GM18520 (cell line): ENCODE measurements around the gene RTL10.
"Not testable (repeated sequence)": the region's sequence is repeated elsewhere in the genome, so short reads cannot be mapped to it uniquely, and the experiment has no call there.

Experiments used
- ATAC-seq: cut with Tn5 transposase; IDR thresholded peaks from one replicate; pipeline ENCODE4 v1.9.1; 2021; ENCODE audit not compliant: unreplicated experiment

Gene RTL10

DNA sequence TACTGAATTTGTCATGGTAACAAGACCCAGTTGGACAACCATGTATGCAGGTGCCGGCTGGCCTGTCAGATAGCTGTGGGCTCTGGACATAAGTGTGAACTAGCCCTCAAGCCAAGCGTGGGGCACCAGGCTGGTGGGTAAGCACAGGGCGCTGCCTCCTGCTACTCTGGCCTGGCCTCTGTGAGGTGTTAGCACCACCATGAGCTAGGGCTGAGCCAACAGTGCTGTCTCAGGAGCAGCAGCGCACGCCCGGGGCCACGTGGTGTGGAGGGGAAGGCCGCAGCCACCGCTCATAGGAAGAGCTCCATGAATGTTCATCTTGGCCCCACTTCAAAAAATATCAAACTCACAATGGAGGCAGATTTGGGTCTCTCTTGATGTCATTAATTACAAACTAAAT is 35.3 kb upstream of the RTL10 start:
- no peak for ATAC-seq

DNA sequence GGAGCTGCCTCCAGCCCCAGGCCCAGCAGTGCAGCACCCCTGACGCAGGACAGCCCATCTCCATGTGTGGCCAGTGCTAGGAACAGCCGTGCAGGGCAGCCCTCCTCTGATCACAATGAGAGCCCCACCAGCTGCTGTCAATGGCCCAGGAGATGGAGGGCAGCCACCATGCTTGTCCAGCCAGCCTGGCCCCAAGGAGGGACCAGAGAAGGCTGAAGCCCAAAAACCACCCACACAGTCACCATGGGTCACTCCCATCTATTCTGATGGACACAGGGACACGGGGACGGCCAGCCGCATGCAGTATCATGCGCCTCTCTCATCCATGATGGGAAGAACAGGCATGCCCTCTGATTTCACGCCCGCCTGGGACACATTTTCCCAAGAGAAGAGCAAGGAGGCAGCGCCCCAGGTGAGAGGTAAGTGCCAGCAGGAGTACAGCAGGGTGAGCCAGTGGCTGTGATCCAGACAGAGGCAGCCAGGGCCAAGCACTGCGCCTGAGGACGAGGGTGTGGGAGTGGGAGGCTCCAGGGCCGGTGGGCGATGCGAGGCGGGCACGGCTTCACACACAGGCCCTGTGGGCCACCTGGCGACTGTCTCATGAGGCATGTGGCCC is 33.6 kb upstream of the RTL10 start:
- no peak for ATAC-seq

DNA sequence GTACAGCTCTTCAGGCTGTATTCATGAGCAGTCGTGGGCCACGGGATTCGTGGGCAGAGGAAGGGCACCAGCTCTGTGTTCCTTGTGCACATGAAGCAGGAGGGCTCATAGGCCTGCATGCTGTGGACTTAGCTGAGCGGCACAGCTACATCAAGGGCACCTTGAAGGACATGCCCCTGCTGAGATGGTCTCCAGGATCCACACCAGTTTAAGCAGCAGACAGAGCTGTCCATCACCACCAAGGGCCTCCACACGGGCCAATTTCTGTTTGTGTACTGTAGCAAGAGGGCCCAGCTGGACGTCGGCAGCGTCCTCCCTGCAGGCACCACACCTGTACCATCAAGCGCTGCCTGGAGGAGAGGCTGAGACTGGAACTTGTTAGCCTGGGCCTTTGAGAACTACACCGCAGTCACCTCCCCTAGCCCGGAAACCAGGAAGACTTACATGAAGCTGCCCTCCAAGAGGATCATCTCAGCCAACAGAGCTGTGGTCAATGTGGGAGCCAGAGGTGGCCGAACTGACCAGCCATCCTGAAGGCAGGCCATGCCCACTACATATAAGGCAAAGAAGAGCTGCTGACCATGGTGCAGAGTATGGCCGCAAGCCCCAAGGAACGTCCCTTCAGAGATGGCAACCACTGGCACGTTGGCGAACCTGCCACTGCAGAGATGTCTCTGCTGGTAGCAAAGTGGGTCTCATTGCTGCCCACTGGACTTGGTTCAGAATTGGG is 32.7 kb upstream of the RTL10 start:
- no peak for ATAC-seq

DNA sequence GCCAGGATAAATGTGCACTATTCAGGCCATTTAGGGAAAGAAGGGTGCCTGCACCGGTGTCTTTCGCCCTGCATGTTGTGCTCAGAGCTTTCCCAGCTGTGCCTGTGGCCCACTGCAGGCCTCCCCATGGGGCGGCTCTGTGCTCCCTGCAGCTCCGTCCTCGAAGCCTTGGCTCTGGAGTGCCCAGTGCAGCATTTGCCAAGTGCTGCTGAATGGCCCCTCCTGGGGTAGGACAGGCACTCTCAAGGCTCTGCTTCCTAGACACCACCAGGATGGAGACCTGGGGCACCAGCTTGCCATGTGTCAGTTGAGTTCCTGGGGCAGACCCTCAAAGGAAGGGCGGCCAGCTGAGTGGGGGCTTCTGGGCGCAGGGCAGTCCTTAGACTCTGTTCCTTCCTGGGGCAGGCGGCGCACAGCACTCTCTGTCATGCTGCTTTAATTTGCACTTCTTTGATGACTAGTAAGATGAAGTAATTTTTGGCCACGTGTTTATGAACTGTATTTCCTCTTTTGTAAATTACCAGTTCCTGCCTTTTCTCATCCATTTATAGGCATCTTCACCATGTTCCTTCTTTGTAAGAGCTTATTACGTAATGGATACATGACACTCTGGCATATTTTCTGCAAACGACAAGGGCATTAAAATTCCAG is 32.1 kb upstream of the RTL10 start:
- ATAC-seq = no peak

DNA sequence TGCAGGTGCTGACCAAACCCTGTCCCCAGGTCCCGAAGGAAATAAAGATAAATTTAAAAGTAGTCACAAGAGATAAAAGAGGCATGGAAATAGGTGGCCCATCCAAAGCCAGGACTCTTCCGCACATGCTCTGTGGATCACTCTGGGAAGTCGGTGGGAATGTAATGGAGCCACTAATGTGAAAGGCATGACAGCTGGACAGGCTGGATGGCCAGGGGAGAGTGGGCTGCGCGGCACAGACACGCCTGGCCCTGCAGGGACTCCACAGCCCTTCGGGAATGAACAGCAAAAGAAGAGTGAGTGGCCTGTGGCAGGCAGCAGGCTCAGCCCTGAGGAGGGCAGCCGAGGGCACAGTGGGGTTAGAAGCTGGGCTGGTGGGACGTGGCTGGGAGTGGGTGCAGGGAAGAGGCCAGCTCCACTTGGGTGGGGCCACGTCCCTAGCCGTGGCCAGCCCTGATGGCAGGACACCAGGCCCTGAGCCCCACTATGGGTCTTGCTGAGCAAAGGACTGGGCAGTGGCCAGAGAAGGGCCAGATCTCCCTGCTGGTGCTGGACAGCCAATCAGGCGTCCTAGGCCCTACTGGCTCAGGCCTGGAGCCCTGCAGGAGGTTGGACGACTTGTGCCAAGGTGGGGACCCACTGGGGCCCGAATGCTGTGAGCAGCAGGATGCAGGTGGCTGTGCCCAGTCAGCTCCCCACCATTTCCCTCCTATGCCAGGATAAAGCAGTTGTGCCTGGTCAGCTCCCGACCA is 31.3 kb upstream of the RTL10 start:
- no peak for ATAC-seq

DNA sequence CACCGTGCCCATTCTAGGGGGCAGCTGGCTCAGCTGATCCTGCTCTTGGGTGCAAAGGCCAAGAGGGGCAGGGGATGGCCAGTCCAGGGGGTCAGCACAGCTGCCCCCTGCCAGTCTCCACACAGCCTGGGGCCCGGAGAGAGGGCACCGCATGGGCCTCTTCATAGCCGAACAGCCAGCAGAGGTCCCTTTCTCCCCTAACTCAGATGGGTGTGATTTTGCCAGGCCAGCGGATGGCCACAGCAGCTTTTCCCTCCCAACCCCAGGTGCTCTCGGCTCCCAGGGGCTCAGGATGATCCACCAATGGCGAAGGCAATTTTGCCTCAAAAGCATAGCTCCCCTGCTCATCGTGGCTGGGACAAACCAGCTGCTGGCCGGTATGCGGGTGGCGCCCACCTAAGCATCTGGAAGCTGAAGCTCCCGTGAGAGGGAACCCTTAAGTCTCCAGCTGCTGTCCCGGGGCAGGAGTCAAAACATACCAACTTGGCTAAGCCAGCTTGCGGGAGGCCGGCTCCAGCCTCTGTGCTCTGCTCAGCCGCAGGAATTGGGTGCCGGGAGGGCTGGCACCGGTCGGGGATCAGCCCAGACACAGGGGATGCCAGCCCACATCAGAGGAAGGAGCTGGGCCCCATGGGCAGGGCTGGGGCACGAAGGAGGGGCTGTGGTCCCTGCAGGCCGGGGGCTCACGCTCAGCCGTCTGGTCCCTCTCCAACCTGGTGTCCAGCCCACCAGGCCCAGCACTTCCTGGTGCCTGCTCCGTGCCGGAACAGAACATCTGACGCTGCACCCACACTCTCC is 30.5 kb upstream of the RTL10 start:
- no peak for ATAC-seq

DNA sequence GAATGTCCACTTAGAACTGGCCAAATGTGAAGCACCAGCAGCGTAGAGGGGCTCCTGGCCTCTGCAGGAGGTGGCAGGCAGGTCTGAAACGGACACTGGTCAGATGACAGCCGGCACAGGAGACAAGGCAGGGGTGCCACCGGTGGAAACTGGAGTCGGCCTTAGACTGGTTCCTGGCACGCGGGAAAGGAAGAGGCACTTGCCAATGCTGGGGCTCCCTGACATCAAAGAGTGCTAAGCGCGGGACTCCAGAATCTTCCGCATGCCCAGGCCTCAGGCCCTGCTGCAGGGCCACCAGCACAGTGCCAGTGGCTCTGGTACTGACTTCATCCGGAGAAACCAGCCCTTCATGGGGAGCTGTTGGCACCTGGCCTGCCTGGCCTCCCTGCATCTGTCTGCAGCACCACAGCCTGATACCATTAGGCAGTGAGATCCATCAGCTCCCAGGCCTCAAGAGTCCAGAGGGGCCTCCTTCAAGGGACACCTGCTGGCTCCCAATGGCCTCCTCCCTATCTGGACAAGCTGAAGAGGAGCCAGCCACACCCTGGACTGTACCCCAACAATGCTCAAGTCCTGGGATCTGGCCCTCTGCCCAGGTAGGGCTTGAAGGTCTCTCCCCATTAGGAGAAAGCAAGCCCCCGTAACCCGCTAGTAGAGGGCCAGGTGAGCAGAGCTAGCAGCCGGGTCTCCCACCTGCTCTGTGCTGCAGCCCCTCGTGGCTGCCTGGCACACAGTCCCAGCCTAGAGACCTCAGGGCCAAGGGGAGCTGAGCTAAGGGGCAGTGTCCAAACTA is 29.7 kb upstream of the RTL10 start:
- no peak for ATAC-seq

DNA sequence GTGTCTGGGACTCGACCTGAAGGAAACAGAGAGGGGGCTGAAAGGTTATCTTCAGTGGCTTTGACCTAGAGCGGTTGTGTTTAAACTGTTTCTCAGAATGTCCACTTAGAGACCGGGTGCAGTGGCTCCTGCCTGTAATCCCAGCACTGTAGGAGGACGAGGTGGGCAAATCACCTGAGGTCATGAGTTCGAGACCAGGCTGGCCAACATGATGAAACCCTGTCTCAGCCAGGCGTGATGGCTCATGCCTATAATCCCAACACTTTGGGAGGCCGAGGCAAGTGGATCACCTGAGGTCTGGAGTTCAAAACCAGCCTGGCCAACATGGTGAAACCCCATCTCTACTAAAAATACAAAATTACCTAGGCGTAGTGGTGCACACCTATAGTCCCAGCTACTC is 28.8 kb upstream of the RTL10 start:
- ATAC-seq = not testable (repeated sequence)

DNA sequence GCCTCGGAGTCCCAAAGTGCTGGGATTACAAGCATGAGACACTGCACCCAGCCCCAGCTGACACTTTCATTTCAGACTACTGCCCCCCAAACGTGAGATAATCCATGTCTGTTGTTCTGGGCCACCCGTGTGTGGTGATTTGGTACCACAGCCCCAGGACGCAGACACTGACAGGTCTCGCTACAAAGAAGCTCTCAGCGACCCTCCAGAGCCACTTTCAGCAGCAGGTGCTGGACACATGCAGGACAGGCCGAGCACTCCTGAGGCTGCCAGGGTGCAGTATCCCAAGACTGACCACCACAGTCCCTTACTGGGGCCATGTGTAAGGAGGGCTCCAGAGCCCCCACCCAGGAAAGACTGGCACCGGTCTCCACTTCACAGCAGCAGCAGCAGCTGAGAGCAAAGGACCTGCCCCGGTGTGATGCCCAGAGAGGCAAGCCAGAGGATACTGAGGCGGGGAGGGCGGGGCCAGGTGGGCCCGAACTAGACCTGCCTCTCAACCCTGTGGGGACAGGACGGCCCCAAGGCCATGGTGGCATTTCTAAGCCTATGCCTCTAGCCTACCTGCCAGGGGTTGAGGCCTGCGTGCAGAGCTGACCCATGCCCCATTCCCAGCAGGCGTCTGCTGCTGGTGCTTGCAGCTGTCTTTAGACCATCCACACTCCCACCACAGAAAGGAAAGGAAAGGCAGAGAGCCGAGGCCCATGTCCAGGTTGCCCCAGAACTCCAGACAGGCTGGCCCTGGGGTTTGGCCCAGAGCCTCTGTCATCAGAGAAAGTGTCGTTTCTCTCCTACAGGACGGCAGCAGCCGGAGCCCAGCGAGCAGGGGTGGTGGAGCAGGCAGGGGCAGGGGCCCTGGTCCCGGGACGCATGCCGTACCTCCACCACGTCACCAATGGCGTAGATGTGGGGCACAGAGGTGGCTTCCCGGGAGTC is 28.0 kb upstream of the RTL10 start:
- no peak for ATAC-seq

DNA sequence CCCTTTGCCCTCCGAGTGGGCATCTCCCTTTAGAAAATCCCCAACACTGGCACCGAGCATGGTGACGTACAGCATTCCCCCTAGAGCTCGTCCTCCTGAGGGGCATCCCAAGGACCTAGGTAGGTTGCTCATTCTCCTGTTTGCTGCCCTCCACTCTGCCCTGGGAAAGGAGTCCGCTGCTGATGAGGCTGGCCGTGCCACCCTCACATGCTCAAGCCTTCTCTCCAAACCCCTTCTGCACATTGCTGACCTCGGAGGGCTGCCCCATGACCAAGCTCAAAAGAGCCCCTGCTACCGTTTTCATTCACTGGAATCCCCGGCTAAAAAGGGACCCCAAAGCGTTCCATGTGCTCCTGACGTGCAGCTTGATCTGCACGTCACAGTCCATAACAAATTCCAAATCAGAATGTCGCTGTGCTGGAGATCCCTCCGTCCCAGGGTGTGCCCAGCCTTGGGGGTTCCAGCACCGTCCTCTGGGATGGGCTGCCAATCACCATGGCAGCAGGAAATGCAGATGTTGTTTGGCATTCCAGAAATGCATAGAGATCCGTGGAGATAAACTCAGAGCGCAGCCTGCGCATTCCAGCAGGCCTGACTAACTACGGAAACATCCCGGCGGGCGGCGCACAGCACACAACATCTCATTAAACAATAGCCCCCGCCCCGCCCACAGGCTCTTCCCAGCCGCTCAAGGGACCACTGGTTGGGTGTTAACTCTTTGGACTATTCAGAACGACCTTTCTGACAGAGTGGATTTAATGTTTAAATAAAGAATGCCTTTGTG is 26.3 kb upstream of the RTL10 start:
- no peak for ATAC-seq

DNA sequence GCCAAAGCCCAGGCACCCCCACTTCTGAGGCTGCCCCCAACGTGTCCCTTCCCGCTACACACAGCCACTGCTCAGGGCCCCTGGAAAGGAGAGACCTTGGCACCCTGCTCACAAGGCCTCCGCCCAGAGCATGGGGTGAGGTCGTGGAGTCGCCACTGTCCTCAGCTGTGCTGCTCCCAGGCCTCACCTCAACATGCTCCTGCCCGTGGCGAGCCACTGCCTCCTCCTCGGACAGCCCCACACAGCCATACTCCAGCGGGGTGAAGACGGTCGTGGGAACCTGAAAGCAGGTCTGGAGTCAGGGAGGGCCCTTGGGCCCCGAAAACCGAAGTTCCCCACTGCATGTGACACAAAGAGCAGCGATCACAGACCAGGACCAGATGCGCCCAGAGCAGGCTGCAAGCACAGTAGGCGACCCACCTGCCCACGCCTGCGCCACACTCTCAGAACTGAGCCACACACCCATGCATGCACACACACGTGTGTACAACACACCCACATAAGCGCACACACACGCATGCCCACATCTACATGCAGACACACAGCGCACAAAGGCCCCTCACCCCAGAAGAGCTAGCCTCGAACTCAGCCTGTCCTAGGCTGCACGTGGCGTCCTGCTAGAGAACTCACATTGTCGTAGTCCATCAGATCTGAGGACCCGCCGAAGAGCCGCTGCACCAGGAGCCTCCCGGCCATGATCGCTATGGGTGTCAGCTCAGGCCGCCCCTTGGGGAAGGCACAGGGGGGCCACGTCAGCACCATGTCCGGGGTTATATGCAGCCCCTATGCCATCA is 25.5 kb upstream of the RTL10 start:
- no peak for ATAC-seq

DNA sequence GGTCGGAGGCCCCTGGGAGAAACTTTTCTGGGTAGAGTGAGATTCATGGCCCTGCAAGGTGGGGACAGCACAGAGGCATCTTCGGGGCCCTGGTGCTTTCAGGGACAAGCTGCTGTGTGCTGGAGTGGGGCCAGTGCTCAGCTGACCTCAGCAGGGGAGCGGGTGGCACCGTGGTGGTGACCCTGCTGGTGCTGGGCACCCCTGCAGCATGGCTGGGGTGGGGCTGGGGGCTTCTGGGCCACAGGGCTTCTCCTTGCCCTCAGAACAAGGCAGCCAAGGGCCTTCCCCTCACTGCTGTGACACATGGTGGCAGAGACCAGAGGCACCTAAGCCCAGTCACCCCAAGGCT is 24.9 kb upstream of the RTL10 start:
- no peak for ATAC-seq

DNA sequence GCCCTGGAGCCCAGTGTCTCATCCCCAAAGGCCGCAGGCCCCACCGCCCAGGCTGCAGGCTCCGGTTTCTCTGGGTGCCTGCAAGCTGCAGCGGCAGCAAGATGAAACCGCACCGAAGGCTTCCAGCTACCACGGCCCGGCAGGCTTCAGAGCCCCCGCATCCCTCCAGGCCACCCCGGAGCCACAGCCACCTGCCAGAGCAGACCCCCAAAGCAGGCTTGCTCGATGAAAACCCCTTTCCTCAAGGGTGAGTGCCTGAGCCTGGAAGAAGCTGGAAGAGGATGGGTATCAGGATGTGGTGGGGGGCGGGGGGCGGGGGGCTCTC is 24.5 kb upstream of the RTL10 start:
- ATAC-seq = no peak

DNA sequence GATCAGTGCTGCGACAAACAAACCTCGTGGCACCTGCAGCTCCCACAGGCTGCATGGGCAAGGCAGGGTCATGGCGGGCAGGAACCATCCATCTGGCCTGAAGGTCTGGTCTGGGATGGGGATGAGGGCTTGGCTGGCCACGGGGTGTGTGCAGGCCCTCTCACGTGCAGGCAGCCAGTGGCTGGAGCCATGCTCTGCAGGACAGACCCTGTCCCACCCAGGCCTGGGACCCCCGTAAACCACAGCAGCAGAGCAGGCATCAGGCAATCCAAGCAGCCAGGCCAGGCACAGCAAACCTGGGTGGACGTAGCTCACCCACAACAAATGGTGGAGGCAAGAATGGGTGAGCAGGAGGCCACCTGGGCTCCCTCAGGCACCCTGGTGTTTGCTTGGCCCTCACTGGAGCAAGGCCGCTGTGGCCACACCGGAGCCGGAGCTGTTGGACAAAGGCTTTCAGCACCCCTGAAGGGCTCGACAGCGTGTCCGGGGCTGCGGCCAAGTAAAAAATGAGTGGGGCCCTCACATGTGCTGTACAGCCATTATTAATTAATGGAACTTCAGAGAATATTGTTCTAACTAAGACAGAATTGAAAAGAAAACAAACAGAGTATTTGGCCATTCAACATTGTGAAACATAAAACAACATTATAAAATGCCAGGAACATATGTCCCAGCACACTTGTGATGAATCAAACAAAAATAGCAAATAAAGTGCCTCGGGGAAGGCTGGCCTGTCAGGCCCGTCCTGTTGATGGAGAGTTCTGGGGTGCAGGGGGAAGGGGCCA is 24.0 kb upstream of the RTL10 start:
- ATAC-seq = no peak

DNA sequence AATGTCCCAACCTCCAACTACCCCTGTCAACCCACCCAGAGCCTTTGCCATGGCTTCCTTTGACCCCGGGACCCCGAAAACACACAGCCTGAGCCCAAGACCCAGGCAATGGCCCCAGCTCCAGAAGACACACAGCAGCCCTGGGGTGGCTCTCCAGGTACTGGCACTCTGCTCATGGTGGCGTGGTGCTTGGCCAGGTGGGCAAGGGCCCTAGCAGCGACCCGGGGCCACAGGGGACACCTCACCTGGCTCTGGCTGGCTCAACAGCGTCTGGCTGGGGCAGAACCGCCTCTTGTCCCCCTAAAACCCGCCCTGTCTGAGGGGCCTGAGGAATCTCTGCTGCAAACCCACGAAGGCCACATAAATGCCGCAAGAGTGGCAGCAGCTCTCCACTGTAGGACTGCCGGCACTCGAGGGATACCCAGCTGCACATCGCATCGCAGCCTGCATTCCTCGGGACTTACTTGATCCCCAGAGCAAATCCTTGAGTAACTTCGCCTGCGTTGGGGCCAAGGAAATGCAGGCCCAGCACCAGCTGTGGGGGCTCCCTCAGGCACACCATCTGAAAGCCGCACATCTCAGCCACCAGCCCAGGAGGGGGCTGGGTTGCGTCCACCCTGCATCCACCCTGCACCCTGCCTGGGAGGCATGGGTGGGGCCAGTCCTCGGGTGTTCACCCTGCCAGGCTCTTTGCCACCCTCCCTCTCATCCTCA is 23.1 kb upstream of the RTL10 start:
- ATAC-seq = no peak

DNA sequence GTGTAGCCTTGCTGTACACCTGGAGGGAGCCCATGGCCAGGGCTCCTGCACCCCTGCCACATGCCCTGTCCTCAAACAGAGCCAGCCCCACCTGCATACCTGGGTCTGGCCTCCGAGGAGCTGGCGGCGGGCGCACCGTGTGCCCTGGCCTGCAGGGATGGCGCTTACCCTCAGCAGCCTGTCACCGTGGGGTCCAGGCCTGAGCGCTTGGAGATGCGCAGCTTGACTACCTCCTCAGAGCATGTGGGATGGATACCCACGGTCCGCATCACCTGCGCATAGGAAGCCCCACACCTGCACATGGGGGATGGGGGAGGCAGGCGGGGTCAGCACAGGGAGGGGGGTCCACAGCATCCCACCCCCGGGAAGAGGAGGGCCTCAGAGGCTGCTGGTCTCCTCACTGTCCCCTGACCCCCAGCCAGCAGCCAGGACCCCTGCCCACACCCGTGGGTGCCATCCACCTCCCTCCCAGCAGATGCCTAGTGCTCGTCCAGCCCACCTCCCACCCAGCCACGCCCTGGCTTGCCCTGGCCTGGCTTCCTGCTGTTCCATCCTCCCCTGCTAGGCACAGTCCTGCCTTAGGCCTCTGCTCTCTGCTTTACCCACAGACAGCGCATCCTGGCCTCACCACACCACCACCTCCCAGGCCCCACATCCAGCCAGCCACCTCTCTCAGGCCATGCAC is 22.4 kb upstream of the RTL10 start:
- no peak for ATAC-seq
